Measurements from ENCODE around the gene ANKS1B. TPM values are rescaled to one million over a fixed set of nuclear protein-coding genes. Genes with fewer than 3 reads are reported as not detected.

The ANKS1B gene
- total and polyA plus RNA-seq, 7 donors: 0.46 to 7.4 (median 3.6) TPM

- Histone ChIP-seq H3K27ac (no peak overlapping the region), H3K4me3 (no peak overlapping the region), H3K9me3 (no peaks in the 10 kb centered on the region), H3K27me3 (ENCODE audit: insufficient read depth in 3 of 3, low read length in 2 of 3) (no peaks in the 10 kb centered on the region), H3K36me3 (ENCODE audit: insufficient read depth in 1 of 2, low read depth in 1 of 2) (no peaks in the 10 kb centered on the region), H3K4me1 (no peaks in the 10 kb centered on the region)
- ATAC-seq: no peak
- intact Hi-C loops (cut with DNase I): no loop called here
- DNase-seq: no peak
- WGBS, 3 donors: 52 to 55% (median 55%) methylated on average over 4 of the region's 4 CpGs
- no peak for TF ChIP-seq CTCF (IDR thresholded peaks at IDR 0.05)
Observed at GRCh38 chr12:98948343-98948949, 1036.3 kb downstream of the ANKS1B start.

- H3K4me3 ChIP-seq: no peak overlapping the region
- intact Hi-C loops (cut with DNase I): no loop called here
- ATAC-seq (no peak), DNase-seq (no peak)
- H3K9me3 ChIP-seq: no peaks in the 10 kb centered on the region
- no peak for TF ChIP-seq CTCF (IDR thresholded peaks at IDR 0.05)
- no peaks in the 10 kb centered on the region for H3K36me3 ChIP-seq (ENCODE audit: insufficient read depth in 1 of 2, low read depth in 1 of 2)
- WGBS, 3 donors: 71 to 76% (median 73%) methylated on average over 4 of the region's 4 CpGs
- no peak overlapping the region for H3K27ac ChIP-seq
- no peaks in the 10 kb centered on the region for H3K4me1 ChIP-seq
- no peaks in the 10 kb centered on the region for H3K27me3 ChIP-seq (ENCODE audit: insufficient read depth in 3 of 3, low read length in 2 of 3)
Observed at GRCh38 chr12:98945864-98946263, 1038.9 kb downstream of the ANKS1B start.

GRCh38 chr12:98939926-98940325 lies 1044.8 kb downstream of the ANKS1B start:
- Histone ChIP-seq H3K27me3 (ENCODE audit: insufficient read depth in 3 of 3, low read length in 2 of 3) (no peaks in the 10 kb centered on the region), H3K36me3 (ENCODE audit: insufficient read depth in 1 of 2, low read depth in 1 of 2) (no peaks in the 10 kb centered on the region), H3K27ac (no peak overlapping the region), H3K9me3 (no peaks in the 10 kb centered on the region), H3K4me1 (no peaks in the 10 kb centered on the region), H3K4me3 (no peak overlapping the region)
- no peak for DNase-seq
- TF ChIP-seq CTCF (IDR thresholded peaks at IDR 0.05): no peak
- intact Hi-C loops (cut with DNase I): no loop called here
- no peak for ATAC-seq
- 60 to 66% (median 65%) methylated on average over 3 of the region's 3 CpGs for WGBS, 3 donors

- WGBS, 3 donors: 34 to 38% (median 36%) methylated on average over 2 of the region's 2 CpGs
- no peak for DNase-seq
- H3K4me1 ChIP-seq: no peaks in the 10 kb centered on the region
- peak; percentile 19 for TF ChIP-seq CTCF (IDR thresholded peaks at IDR 0.05)
- no peak for ATAC-seq
- H3K4me3 ChIP-seq: no peak overlapping the region
- no peaks in the 10 kb centered on the region for H3K36me3 ChIP-seq (ENCODE audit: insufficient read depth in 1 of 2, low read depth in 1 of 2)
- H3K9me3 ChIP-seq: no peaks in the 10 kb centered on the region
- H3K27me3 ChIP-seq (ENCODE audit: insufficient read depth in 3 of 3, low read length in 2 of 3): no peaks in the 10 kb centered on the region
- intact Hi-C loops (cut with DNase I): no loop called here
- H3K27ac ChIP-seq: no peak overlapping the region
Observed at GRCh38 chr12:98939350-98939749, 1045.4 kb downstream of the ANKS1B start.

GRCh38 chr12:98935847-98936246 lies 1048.9 kb downstream of the ANKS1B start:
- no peaks in the 10 kb centered on the region for H3K9me3 ChIP-seq
- TF ChIP-seq CTCF (IDR thresholded peaks at IDR 0.05): no peak
- no peaks in the 10 kb centered on the region for H3K27me3 ChIP-seq (ENCODE audit: insufficient read depth in 3 of 3, low read length in 2 of 3)
- intact Hi-C loops (cut with DNase I): no loop called here
- H3K4me1 ChIP-seq: no peaks in the 10 kb centered on the region
- no peak overlapping the region for H3K4me3 ChIP-seq
- no peak for DNase-seq
- WGBS, 3 donors: 75 to 79% (median 78%) methylated on average over 2 of the region's 2 CpGs
- ATAC-seq: no peak
- no peak overlapping the region for H3K27ac ChIP-seq
- no peaks in the 10 kb centered on the region for H3K36me3 ChIP-seq (ENCODE audit: insufficient read depth in 1 of 2, low read depth in 1 of 2)
